ENCODE results near the gene COX7B. TPM values are rescaled to one million over a fixed set of nuclear protein-coding genes. Genes with fewer than 3 reads are reported as not detected.

The COX7B gene
- total and polyA plus RNA-seq, 2 of the 8 experiments (the other 6 are each of a cell fraction or from before 2014, with no cell fraction given): 268 to 974 TPM

DNA sequence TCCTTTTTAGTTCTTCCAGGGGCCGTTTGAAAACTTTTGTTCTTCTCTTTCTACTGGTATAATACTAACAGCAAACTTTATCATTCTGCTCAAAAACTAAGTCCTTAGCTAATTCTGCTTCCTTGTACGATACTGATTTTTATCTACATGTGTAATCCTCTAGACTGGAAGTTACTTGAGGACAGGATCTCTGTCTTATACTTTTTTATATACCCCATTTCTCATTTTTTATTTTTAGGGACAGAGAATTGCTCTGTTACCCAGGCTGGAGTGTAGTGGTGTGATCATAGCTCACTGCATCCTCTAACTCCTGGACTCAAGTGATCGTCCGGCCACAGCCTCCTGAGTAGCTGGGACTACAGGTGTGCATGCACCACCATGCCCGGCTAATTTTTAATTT, 2.2 kb downstream of the COX7B start (continued):
- TF ChIP-seq, protein P1, sequence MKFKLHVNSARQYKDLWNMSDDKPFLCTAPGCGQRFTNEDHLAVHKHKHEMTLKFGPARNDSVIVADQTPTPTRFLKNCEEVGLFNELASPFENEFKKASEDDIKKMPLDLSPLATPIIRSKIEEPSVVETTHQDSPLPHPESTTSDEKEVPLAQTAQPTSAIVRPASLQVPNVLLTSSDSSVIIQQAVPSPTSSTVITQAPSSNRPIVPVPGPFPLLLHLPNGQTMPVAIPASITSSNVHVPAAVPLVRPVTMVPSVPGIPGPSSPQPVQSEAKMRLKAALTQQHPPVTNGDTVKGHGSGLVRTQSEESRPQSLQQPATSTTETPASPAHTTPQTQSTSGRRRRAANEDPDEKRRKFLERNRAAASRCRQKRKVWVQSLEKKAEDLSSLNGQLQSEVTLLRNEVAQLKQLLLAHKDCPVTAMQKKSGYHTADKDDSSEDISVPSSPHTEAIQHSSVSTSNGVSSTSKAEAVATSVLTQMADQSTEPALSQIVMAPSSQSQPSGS (IDR thresholded peaks at IDR 0.05; ENCODE audit: low read length): no peak
- TF ChIP-seq TCF12 (IDR thresholded peaks at IDR 0.05; ENCODE audit: low read depth, low read length) (no peak), CBX5 (IDR thresholded peaks at IDR 0.05; ENCODE audit: low read depth, low read length) (no peak), BRCA1 (IDR thresholded peaks at IDR 0.05; ENCODE audit: low read depth, low read length) (no peak), EP300 (IDR thresholded peaks at IDR 0.05; ENCODE audit: borderline replicate concordance in 1 of 2, low read depth in 2 of 2, low read length in 2 of 2) (no peak), RNF2 (IDR thresholded peaks at IDR 0.05; ENCODE audit: borderline replicate concordance, low read depth, low read length, missing control alignments, poor library complexity, severe bottlenecking) (no peak)
- TF ChIP-seq, protein P2, sequence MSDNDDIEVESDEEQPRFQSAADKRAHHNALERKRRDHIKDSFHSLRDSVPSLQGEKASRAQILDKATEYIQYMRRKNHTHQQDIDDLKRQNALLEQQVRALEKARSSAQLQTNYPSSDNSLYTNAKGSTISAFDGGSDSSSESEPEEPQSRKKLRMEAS (IDR thresholded peaks at IDR 0.05): no peak
